Measurements from ENCODE around the gene MSRB2.

MSRB2 gene

DNA sequence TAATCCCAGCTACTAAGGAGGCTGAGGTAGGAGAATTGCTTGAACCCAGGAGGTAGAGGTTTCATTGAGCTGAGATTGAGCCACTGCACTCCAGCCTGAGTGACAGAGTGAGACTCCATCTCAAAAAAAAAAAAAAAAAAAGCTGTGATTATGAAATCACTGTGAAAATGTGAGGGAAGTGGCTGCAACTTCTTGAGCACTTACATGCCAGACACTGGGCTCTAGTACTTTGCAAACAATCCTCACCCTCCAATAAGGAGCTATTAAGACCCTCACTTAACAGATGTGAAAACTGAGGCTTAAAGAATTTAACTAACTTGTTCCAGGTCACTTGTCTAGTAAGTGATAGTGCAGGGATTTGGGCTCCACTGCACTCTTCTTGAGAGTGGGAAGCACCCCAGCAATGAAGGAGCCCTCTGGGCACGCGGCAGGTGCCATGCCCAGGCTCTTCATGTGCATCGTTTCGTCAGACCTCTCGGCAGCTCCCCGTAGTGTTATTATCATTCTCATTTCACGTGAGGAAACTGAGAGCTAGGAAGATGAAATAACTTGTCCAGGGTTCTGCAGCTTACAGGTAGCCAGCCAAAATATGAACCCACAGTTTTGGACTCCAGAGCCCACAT lies 19.0 kb downstream of the MSRB2 start:
- no peak for DNase-seq

GRCh38 chr10:23116486-23117205 lies 21.3 kb downstream of the MSRB2 start:
- DNase-seq = no peak

- DNase-seq = no peak
Observed at GRCh38 chr10:23120001-23120934, 24.9 kb downstream of the MSRB2 start.

GRCh38 chr10:23121135-23121534 lies 25.8 kb downstream of the MSRB2 start:
- no peak for DNase-seq

DNA sequence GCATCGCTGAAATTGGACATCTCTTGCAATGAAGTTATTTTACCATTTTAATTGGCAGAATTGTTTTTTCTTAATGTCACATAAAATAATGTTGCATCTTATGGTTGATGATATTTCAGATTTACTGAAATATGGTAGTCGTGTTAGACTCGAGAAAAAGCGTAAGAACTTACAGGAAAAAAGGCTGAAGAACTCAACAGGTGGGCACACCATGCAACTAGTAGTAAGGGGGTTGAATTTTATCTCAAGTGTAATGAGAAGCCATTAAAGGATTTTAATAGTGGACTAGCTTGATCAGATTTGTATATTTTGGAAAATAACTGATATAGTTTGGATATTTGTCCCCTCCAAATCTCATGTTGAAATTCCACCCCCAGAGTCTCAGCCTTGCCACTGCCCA lies 41.1 kb downstream of the MSRB2 start:
- no peak for DNase-seq

DNA sequence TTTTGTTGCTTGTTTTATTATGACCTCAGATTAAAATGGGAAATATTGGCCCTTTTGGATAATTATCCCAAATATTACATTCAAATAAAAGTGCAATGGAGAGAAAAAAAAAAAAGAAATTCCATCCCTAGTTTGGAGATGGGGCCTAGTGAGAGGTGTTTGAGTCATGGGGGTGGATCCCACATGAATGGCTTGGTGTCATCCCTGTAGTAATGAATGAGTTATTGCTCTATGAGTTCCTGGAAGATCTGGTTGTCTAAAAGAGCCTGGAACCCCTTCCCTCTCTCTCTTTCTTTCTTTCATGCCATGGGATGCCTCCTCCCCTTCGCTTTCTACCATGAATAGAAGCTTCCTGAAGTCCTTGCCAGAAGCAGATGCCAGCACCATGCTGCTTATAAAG lies 44.3 kb downstream of the MSRB2 start:
- DNase-seq = no peak

- DNase-seq = no peak
Observed at GRCh38 chr10:23141995-23142394, 46.6 kb downstream of the MSRB2 start.

- no peak for DNase-seq
Observed at GRCh38 chr10:23146258-23146657, 50.9 kb downstream of the MSRB2 start.

GRCh38 chr10:23147035-23147434 lies 51.7 kb downstream of the MSRB2 start:
- no peak for DNase-seq

DNA sequence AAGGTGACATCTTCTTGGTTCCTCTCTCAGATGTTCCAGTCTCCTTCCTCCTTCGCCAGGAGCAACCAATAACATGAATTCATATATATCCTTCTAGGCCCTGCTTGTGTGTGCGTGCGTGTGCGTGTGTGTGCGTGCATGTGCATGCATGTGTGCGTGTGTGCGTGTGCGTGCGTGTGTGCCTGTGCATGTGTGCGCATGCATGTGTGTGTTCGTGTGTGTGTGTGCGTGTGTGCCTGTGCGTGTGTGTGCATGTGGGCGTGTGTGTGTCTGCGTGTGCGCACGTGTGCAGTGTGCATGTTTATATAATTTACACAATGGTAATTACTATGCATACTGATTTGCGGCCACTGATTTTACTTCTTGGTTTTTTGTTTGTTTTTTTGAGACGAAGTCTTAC lies 52.8 kb downstream of the MSRB2 start:
- DNase-seq = no peak

DNA sequence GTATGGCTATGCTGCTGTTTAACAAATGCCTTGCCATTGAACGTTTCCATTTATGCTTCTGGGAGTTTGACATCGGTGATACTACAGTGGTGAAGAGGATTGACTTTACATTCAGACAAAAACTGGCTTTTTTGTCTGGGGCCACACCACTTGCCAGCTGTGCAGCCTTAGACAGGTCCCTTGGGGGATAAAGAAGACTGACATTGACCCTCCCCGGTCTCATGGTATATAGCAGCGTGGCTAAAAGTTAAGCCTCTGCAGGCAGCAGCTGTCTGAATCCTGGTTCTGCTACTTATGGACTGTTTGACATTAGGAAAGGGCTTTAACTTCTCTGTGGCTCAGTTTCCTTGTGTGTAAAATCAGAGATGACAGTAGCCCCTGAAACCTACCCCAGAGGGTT lies 54.7 kb downstream of the MSRB2 start:
- no peak for DNase-seq

DNA sequence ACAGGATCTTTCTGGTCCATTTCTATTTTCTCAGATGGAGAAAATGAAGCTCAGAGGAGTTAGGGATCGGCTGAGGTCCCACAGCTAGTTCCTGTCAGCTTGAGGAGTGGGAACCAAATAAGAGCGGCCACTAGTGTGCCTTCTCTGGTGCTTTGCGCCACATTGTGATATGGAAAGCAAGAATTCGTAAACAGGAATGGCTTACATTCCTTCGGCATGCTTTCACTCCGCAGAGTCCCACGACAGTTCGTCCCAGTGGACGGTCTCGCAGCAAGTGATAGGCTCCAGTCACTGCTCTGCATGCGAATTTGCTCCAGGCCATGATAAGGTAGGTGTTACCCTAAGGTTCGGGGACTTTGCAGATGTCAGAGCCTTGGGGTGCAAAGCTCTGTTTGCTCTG lies 55.2 kb downstream of the MSRB2 start:
- DNase-seq = no peak

DNA sequence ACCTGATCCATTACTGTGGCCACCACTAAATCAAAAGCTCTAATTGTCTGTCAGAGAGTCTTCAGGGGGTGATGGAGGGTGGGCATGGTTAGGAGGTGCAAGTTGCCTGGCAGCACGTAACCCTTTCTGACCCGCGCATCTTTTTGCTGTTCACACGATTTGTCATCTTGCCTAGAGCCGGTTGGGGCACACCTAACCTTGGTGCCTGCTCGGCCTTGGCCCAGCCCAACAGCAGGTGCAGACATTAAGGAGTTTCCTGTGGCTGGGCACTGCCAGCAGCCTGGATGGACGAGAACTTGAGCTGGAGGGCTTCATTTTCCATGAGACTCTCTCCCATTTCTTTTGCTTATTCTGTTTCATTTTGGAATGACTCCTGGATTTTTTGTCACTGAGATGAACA lies 55.7 kb downstream of the MSRB2 start:
- no peak for DNase-seq

GRCh38 chr10:23155169-23155568 lies 59.8 kb downstream of the MSRB2 start:
- no peak for DNase-seq

GRCh38 chr10:23156447-23157150 lies 61.2 kb downstream of the MSRB2 start:
- no peak for DNase-seq

DNA sequence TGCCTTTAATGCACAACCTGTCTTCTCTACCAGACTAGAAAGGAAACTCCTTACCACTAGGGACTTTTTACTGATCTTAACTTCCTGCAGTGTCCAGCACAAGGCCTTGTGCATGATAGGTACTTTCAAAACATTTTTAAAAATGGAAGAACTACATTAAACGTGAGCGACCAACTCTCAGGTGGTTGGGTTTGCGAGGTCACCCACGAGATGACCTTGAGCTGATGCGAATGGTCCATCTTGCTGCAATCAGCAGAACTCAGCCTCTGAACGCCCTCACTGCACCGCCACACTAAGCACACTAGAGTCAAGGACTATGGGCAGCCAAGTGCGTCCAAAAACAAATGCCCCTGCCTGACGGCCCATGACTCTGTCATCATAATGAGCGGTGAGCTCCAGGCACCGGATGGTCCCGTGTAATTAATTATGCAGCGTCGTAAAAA lies 61.9 kb downstream of the MSRB2 start:
- DNase-seq = no peak

DNA sequence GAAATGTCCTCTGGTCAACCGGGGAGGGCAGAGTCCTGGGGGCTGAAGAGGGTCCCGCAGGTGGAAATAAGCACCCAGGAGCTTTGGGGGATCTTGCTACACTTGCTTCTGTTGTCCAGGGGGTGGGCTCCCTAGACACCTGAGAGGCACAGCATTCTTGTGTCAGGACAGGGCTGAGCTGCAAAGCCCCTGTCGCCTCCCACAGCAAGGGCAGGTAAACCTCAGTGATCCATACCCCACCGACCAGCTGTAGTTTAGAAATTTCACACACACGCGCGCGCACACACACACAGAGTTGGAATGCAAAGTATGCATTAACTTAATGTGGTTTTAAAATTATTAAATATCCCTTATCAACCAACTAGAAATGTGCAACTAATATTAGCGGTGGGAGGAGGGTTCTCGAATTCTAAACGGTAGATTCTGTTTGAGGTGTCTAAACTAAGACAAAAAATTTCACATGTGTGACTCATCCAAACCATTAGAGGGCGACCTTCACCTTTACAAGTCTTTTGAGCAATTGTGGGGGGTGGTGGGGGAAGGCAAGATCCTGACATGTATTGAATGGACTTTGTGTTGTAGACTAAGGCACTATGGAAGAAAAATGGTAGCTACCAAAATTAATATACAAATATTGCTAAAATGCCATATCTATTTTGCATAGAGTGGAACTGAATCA lies 62.5 kb downstream of the MSRB2 start:
- no peak for DNase-seq

GRCh38 chr10:23158370-23158769 lies 63.0 kb downstream of the MSRB2 start:
- DNase-seq = peak; percentile 0

GRCh38 chr10:23171232-23171876 lies 76.0 kb downstream of the MSRB2 start:
- DNase-seq = no peak

Data from SIG-M5 (cell line).